IPS-18a (cell line): ENCODE results near the gene IST1.

ENCODE experiments used
- H3K27ac ChIP-seq: one replicate; pipeline ENCODE4 v1.5.1; 2013; ENCODE audit warnings: low read length
- H3K27me3 ChIP-seq: one replicate; pipeline ENCODE4 v1.6.1; 2013; ENCODE audit warnings: mild to moderate bottlenecking, low read length; ENCODE audit not compliant: control insufficient read depth, insufficient read depth
- H3K36me3 ChIP-seq: one replicate; pipeline ENCODE4 v1.6.1; 2013; ENCODE audit warnings: low read depth, low read length; ENCODE audit not compliant: control insufficient read depth
- H3K4me1 ChIP-seq: one replicate; pipeline ENCODE4 v1.6.1; 2013; ENCODE audit warnings: low read depth, low read length; ENCODE audit not compliant: control insufficient read depth
- H3K4me3 ChIP-seq: one replicate; pipeline ENCODE4 v1.5.1; 2013; ENCODE audit warnings: low read length
- H3K9ac ChIP-seq: one replicate; pipeline ENCODE4 v1.6.1; 2013; ENCODE audit warnings: mild to moderate bottlenecking, low read length, moderate library complexity
- H3K9me3 ChIP-seq: one replicate; pipeline ENCODE4 v1.6.1; 2013; ENCODE audit warnings: low read depth, low read length; ENCODE audit not compliant: control insufficient read depth

The IST1 gene

DNA sequence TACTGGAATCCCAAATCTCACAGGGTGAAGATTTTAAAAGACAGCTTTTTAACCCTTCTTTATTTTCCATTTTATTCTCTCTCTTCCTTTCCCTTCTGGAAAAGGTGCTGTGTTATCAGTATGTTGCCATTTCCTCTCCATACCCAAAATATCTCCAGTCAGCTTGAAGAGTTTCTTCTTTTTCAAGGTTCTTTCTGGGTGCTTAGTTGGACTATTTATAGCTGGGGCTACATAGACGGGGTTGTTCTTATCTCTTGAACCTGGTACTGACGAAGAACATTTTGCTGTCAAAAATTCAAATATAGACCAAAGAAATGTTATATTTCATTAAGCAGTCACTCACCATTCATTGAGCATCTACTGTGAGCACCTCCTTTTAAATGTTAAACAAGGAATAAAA lies 48.6 kb downstream of the IST1 start:
- H3K9me3 ChIP-seq = no peaks in the 10 kb centered on the region
- no peak overlapping the region for H3K4me3 ChIP-seq
- no peak overlapping the region for H3K27ac ChIP-seq
- no peaks in the 10 kb centered on the region for H3K4me1 ChIP-seq
- no peaks in the 10 kb centered on the region for H3K36me3 ChIP-seq
- H3K9ac ChIP-seq = no peak overlapping the region
- no peaks in the 10 kb centered on the region for H3K27me3 ChIP-seq

DNA sequence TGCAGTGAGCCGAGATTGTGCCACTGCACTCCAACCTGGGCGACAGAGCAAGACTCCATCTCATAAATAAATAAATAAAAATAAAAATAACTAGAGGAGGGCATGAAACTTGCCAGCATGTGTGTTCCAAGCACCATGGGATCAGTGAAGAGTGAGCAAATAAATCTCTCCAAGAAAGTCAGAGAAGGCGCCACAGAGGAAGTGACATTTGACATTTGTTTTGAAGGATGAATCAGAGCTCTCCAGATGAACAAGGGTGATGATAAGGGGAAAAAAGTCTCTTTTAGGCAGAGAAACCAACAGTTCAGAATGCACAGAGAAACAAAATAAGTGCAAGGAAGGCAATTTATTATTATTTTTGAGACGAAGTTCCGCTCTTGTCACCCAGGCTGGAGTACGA lies 50.3 kb downstream of the IST1 start:
- no peaks in the 10 kb centered on the region for H3K4me1 ChIP-seq
- H3K27ac ChIP-seq = no peak overlapping the region
- no peak overlapping the region for H3K9ac ChIP-seq
- H3K36me3 ChIP-seq = no peaks in the 10 kb centered on the region
- no peaks in the 10 kb centered on the region for H3K27me3 ChIP-seq
- no peaks in the 10 kb centered on the region for H3K9me3 ChIP-seq
- no peak overlapping the region for H3K4me3 ChIP-seq

DNA sequence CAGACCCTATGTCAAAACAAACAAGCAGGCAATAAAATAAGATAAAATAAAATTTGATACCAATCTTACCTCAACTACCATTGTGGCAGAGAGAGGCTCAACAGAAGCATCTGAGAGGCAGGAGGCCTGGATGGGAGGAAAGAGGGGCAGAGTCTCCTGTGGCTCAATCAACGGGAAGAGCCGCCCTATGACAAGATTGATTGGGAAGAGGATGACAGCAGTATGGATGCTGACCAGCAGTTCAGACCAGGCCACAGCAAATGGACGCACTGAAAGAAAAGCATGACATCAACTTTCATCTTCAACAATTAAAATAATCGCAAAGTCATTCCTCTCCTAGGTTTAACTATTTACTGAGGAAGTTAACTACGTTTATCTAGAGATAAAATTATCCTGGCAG lies 57.5 kb downstream of the IST1 start:
- H3K4me1 ChIP-seq = no peaks in the 10 kb centered on the region

DNA sequence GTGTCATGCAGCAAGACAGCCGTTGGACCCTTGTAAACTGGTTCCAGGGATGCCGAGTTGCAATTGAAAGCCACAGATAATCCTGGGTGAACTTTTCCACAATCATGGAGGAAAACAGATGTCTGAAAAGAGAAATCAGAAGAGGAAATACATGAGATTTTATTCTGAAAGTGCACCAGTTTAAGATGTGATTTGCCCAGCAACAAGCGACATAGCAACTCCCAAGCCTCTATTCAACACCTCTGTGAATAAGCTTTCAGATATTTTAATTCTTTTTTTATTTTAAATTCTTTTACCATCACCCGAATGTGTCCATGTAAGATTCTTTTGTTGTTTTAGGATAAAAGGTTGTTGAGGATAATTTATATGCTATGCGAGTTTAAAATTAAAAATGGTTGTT lies 58.8 kb downstream of the IST1 start:
- H3K27me3 ChIP-seq = no peaks in the 10 kb centered on the region
- no peaks in the 10 kb centered on the region for H3K9me3 ChIP-seq
- no peak overlapping the region for H3K4me3 ChIP-seq
- no peak overlapping the region for H3K9ac ChIP-seq
- H3K36me3 ChIP-seq = no peaks in the 10 kb centered on the region
- H3K4me1 ChIP-seq = no peaks in the 10 kb centered on the region
- H3K27ac ChIP-seq = no peak overlapping the region

More for the DNA sequence above, 57.5 kb downstream of the IST1 start:
- Histone ChIP-seq H3K27ac (no peak overlapping the region), H3K36me3 (no peaks in the 10 kb centered on the region), H3K4me3 (no peak overlapping the region), H3K9me3 (no peaks in the 10 kb centered on the region), H3K27me3 (no peaks in the 10 kb centered on the region), H3K9ac (no peak overlapping the region)

DNA sequence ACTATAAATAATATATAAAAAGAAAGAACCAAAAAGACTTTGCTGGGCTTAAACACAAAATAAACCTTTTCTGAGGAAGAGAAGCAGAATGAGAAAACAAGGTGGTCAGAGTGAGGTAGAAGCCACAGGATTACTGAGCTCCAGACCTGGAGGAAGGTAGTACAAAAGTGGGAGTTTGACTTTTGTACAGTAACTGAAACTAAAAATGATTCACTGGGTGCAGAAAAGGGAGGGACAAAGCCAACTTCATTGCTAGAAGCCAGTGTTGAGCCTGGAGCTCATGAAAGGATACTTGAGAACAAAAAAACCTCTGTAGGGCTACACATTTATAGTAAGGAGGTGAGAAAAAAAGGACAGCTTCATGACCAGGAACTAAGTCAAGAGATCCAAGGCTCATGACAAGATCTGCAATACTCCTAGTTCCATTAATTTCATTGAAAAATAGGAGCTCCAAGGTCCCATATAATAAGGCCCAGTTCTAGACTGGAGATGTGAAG lies 59.4 kb downstream of the IST1 start:
- H3K4me1 ChIP-seq = no peaks in the 10 kb centered on the region
- H3K9me3 ChIP-seq = no peaks in the 10 kb centered on the region
- H3K36me3 ChIP-seq = no peaks in the 10 kb centered on the region
- H3K27ac ChIP-seq = no peak overlapping the region
- no peak overlapping the region for H3K4me3 ChIP-seq
- H3K27me3 ChIP-seq = no peaks in the 10 kb centered on the region
- no peak overlapping the region for H3K9ac ChIP-seq

DNA sequence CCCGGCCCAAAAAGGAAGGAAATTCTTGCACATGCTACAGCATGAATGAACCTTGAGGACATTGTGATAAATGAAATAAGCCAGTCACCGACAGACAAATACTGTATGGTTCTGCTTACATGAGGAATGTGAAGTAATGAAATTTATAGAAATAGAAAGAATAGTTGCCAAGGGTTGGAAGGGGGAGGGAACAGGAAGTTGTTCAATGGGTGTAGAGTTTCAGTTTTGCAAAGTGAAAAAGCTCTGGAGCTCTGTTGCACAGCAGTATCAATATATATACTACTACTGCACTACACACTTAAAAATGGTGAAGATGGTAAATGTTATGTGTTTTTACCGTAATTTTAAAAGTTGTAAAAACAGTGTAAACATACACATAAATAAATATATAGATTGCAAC lies 61.2 kb downstream of the IST1 start:
- H3K27ac ChIP-seq = no peak overlapping the region
- H3K27me3 ChIP-seq = no peaks in the 10 kb centered on the region
- H3K9ac ChIP-seq = no peak overlapping the region
- no peaks in the 10 kb centered on the region for H3K9me3 ChIP-seq
- no peaks in the 10 kb centered on the region for H3K4me1 ChIP-seq
- no peak overlapping the region for H3K4me3 ChIP-seq
- no peaks in the 10 kb centered on the region for H3K36me3 ChIP-seq

DNA sequence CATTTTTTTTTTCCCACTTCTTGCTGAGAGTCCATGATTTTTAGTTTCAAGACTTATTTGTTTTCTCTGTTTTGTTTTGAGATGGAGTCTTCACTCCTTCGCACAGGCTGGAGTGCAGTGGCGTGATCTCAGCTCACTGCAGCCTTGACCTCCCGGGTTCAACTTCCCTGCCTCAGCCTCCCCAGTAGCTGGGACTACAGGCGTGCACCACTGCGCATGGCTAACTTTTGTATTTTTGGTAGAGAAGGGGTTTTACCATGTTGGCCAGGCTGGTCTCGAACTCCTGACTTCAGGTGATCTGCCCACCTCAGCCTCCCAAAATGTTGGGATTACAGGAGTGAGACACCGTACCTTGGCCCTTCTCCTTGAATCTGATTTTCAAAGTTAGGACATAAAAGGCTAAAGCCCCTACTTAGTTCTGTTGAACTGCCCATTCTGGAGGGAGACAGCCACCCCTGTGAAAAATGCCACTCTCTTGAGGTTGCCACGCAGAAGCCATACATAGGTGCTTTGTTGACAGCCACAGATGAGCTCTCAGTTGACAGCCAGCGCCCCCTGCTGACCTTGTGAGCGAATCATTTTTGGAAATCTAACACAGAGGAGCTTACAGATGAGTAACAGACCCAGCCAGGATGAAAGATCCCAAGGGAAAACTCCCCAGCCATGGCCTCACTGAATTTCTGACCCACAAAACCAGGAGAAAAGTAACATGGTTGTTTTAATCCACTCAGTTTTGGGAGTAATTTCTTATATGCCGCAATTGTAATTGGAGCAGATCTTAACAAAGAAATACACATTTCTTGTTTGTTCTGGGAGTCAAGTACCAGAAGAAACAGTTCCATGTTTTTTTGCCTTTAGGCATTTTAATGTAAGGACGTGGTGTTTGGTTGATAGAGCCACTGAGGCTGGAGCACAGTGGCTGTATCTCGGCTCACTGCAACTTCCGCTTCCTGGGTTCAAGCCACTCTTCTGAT lies 66.0 kb downstream of the IST1 start:
- Histone ChIP-seq H3K9ac (no peak overlapping the region), H3K4me3 (no peak overlapping the region), H3K36me3 (no peaks in the 10 kb centered on the region), H3K9me3 (no peaks in the 10 kb centered on the region), H3K27me3 (no peaks in the 10 kb centered on the region), H3K27ac (no peak overlapping the region), H3K4me1 (no peaks in the 10 kb centered on the region)

DNA sequence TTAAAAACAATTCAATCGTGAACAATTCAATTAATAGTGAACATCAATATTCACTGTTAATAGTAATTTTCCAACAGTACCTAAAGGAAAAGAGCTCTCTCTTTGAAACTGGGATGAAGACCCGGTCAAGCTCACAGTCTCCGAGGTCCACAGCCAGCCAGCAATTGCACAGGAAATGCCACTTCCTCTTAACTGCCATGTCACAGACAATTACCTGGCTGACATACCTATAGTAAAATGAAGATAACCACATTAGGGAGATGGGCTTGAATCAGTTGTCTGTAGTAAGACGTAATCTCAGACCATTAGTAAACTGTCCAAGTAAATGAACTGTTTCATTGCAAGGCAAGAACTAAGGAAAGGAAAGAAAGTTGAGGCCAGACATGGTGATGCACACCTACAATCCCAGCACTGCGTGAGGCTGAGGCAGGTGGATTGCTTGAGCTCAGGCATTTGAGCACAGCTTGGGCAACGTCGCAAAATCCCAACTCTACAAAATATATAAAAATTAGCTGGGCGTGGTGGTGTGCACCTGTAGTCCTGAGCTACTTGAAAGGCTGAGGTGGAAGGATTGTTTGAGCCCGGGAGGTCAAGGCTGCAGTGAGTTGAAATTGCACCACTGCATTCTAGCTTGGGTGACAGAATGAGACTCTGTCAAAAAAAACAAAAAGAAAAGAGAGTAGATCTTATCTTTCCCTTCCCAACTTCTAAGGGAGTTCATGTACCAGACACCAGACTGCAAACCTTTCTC lies 68.0 kb downstream of the IST1 start:
- Histone ChIP-seq H3K9ac (no peak overlapping the region), H3K27me3 (no peaks in the 10 kb centered on the region), H3K4me1 (no peaks in the 10 kb centered on the region), H3K9me3 (no peaks in the 10 kb centered on the region), H3K36me3 (no peaks in the 10 kb centered on the region), H3K4me3 (no peak overlapping the region), H3K27ac (no peak overlapping the region)

DNA sequence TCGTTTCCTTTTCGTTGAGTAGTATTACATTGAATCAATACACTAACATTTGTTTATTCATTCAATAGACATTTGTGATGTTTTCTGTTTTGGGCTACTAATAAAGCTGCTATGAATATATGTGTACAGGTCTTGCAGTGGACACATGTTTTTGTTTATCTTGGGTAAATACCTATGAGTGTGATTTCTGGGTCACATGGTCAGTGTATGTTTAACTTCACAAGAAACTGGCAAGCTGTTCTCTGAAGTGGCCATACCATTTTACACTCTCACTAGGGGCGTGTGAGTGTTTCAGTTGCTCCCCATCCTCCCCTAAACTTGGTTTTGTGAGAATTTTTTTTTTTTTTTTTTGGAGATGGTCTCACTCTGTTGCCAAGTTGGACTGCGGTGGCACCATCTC lies 69.9 kb downstream of the IST1 start:
- Histone ChIP-seq H3K4me1 (no peaks in the 10 kb centered on the region), H3K36me3 (no peaks in the 10 kb centered on the region), H3K9me3 (no peaks in the 10 kb centered on the region), H3K4me3 (no peak overlapping the region), H3K9ac (no peak overlapping the region), H3K27me3 (no peaks in the 10 kb centered on the region), H3K27ac (no peak overlapping the region)

DNA sequence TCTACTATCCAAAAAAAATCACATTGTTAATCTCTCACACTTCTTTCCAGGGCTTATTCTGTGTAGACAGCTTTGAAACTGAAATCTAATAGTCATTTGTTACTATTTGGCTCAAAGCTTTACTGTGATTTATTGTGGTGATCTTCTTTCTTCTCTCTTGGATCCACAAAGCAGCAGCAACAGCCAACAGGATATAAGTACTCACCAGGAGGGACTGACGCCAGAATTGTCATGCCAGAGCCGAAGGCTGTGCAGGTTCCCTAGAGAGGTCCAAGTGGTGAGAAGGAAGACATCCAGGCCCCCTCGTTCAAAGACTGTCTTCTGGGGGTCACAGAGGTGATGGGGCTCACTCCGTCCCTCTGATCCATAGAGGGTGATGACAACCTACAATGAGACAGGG lies 71.6 kb downstream of the IST1 start:
- Histone ChIP-seq H3K9ac (no peak overlapping the region), H3K36me3 (no peaks in the 10 kb centered on the region), H3K4me1 (no peaks in the 10 kb centered on the region), H3K9me3 (no peaks in the 10 kb centered on the region), H3K27me3 (no peaks in the 10 kb centered on the region), H3K4me3 (no peak overlapping the region), H3K27ac (no peak overlapping the region)

DNA sequence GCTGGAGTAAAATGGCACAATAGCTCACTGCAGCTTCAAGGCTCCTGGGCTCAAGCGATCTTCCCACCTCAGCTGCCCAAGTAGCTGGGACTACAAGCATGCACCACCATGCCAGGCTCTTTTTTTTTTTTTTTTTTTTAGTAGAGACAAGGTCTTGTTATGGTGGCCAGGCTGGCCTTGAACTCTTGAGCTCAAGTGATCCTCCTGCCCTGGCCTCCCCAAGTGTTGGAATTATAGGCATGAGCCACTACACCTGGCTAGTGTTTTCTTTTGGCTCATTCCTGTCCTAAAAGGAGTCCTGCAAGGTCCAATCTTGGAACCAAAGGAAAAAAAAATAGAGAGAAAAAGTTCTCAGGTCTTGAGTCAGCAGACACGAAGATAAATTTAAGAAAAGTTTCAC lies 74.0 kb downstream of the IST1 start:
- no peak overlapping the region for H3K9ac ChIP-seq
- no peaks in the 10 kb centered on the region for H3K9me3 ChIP-seq
- no peaks in the 10 kb centered on the region for H3K27me3 ChIP-seq
- no peaks in the 10 kb centered on the region for H3K4me1 ChIP-seq
- no peak overlapping the region for H3K4me3 ChIP-seq
- H3K36me3 ChIP-seq = no peaks in the 10 kb centered on the region
- H3K27ac ChIP-seq = no peak overlapping the region
